KBM-7 (cell line): ENCODE data around the gene METTL8.

Source experiments
- DNase-seq: peaks from one replicate; pipeline ENCODE4 v3.0.0-alpha.2; 2015
- in situ Hi-C: fragments of 300-500 bp; cut with MboI; formaldehyde crosslinking; loops from 2 replicates; pipeline ENCODE4 v1.14.3; 2020; ENCODE audit warnings: low sequenced_read_pairs, low pct_unique_long_range_greater_than_20kb, mixed read lengths

METTL8 gene, protein sequence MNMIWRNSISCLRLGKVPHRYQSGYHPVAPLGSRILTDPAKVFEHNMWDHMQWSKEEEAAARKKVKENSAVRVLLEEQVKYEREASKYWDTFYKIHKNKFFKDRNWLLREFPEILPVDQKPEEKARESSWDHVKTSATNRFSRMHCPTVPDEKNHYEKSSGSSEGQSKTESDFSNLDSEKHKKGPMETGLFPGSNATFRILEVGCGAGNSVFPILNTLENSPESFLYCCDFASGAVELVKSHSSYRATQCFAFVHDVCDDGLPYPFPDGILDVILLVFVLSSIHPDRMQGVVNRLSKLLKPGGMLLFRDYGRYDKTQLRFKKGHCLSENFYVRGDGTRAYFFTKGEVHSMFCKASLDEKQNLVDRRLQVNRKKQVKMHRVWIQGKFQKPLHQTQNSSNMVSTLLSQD

GRCh38 chr2:171433763-171434012 lies at the start of gene METTL8:
METTL8 (minus strand) TSS chr2:171433990; CDS start chr2:171392185, 41,805 bp downstream.
- DNase-seq = no peak
- in situ Hi-C loops = loop anchor here (25.0 kb wide), 1 partner anchor 471 kb away; no protein-coding TSS in a partner anchor

GRCh38 chr2:171482877-171483276 lies 49.1 kb upstream of the METTL8 start:
- DNase-seq = no peak
- in situ Hi-C loops = no loop called here

- in situ Hi-C loops = no loop called here
- DNase-seq = no peak
These were observed 48.5 kb upstream of the METTL8 start for GRCh38 chr2:171482308-171482707.

DNA sequence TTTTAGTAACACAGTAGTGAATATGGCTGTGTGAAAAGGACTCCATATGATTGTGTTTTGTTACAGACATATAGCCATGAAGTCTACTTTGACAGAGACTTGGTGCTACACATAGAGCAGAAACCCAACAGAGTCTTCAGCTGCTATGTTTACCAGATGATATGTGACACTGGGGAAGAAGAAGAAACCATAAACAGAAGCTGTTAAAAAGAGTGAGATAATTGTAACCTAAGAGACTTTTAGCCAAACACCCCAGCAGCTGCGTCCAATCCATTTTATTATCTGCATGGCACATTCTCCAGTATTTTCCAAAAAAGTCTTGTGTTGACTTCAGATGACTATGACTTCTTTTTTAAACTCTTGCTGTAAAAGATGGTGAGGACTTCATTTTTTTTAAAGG lies 47.1 kb upstream of the METTL8 start:
- DNase-seq = no peak
- in situ Hi-C loops = no loop called here

DNA sequence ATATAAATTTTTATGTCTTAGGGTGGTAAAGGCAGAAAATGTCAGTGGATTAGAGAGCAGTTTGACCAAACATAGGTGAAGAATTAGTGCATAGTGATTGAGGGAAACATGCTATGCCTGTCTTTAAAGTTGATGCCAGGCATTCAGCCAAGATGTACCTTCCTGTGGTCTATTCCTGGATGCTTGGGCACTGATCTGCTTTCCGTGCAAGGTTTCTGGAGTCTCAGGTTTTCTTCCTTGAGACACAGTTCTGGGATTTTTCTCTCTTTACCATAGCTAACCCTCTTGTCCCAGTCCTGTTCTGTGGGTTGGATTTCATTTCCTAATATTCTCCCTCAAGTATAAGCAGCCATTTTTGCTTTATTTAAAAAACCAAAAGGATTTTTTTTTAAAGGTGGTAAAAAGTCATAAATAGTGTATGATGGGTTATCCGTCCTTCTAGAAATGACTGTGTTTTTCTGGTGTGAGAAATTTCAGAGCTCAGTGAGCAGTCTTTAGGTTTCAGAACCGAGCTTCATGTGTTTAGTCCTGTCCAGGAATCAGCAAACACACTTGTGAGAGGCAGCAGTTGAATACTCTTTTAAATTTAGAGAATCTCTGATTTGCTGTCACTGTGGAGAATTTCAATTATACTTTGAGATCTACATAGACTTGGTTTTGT lies 45.5 kb upstream of the METTL8 start:
- no peak for DNase-seq
- in situ Hi-C loops = no loop called here

- in situ Hi-C loops = no loop called here
- DNase-seq = no peak
These were observed 44.6 kb upstream of the METTL8 start for GRCh38 chr2:171478345-171478744.

- no peak for DNase-seq
- in situ Hi-C loops = no loop called here
These were observed 42.2 kb upstream of the METTL8 start for GRCh38 chr2:171475979-171476378.

DNA sequence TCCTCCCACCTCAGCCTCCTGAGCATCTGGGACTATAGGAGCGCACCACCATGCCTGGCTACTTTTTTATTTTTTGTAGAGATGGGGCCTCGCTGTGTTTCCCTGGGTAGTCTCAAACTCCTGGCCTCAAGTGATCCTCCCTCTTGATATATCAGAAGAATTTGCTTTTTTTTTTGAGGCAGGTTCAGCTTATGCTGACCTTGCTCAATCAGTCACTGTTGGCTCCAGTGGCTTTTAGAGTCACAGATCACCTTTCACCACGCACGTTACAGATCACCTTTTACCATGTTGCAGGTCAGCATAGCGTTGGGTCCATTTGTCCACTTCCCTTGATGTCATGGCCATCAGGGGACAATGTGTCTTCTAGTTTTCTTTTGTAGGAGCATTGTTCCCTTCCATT lies 36.3 kb upstream of the METTL8 start:
- DNase-seq = no peak
- in situ Hi-C loops = no loop called here

- in situ Hi-C loops = no loop called here
- no peak for DNase-seq
These were observed 35.4 kb upstream of the METTL8 start for GRCh38 chr2:171469176-171469575.

DNA sequence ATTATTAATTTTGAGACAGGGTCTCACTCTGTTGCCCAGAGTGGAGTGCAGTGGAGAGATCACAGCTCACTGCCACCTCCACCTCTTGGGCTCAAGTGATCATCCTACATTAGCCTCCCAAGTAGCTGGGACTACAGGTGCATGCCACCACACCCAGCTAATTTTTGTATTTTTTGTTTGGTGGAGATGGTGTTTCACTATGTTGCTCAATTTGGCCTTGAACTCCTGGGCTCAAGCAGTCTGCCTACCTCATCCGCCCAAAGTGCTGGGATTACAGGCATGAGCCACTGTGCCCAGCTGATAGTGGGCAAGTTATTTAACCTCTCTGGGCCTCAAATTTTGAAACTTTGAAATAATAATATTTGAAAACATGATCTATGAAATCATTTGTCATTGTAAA lies 26.7 kb upstream of the METTL8 start:
- no peak for DNase-seq
- in situ Hi-C loops = no loop called here

DNA sequence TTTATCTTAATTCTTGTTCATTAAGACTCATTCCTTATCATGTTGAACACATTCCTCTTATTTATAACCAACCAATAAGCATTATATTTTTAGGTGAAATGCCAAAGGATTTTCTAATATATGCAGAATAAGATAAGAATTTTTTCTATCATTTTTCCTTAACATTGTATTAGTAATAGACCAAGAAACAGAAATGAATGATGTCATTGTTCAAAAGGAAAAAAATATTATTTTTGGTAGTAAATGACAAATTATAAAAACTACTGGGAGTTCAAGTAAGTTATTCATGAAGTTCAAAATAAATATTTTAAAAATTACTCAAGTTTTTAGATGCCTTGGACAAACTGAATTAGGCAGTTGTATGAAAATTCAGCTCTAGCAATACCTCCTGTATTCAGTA lies 25.7 kb upstream of the METTL8 start:
- no peak for DNase-seq
- in situ Hi-C loops = no loop called here

GRCh38 chr2:171452773-171453172 lies 19.0 kb upstream of the METTL8 start:
- in situ Hi-C loops = no loop called here
- DNase-seq = no peak

- in situ Hi-C loops = no loop called here
- DNase-seq = no peak
These were observed 17.3 kb upstream of the METTL8 start for GRCh38 chr2:171451074-171451473.

DNA sequence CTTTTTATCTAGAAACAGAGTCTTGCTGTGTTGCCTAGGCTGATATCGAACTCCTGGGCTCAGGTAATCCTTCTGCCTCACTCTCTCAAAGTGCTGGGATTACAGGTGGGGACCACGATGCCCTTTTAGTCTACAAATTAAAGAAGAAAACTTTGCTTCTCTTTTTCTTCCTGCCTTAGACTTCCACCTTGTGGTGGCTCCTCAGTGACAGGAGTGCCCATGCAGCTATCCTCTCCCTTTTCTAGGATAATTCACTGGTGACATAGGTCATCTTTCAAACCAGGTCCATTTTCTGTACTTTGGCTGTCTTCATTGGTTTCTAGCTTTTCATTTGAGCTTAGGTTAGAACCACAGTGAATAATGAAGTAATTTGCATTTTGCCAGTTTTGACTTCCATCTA lies 13.9 kb upstream of the METTL8 start:
- in situ Hi-C loops = loop anchor here (25.0 kb wide), 1 partner anchor 485 kb away; no protein-coding TSS in a partner anchor
- DNase-seq = peak; percentile 19

- in situ Hi-C loops = loop anchor here (25.0 kb wide), 1 partner anchor 479 kb away; no protein-coding TSS in a partner anchor
These were observed 7.7 kb upstream of the METTL8 start for GRCh38 chr2:171441470-171441869.

GRCh38 chr2:171436307-171436706 lies 2.5 kb upstream of the METTL8 start:
- in situ Hi-C loops = loop anchor here (25.0 kb wide), 1 partner anchor 474 kb away; no protein-coding TSS in a partner anchor
- DNase-seq = no peak

More at GRCh38 chr2:171441470-171441869, 7.7 kb upstream of the METTL8 start:
- DNase-seq = no peak

- peak; percentile 99 for DNase-seq
- in situ Hi-C loops = loop anchor here (25.0 kb wide), 1 partner anchor 472 kb away; no protein-coding TSS in a partner anchor
These were observed 511 bp upstream of the METTL8 start, which contains the start of gene DCAF17 for GRCh38 chr2:171434013-171434989. DCAF17 (plus strand) TSS chr2:171434226; CDS start chr2:171434578, 352 bp downstream.

- in situ Hi-C loops = loop anchor here (25.0 kb wide), 1 partner anchor 471 kb away; no protein-coding TSS in a partner anchor
- peak; percentile 73 for DNase-seq
These were observed 624 bp downstream of the METTL8 start for GRCh38 chr2:171432969-171433762.
